ENCODE results near the gene SCAMP1. TPM values are rescaled to one million over a fixed set of nuclear protein-coding genes. Genes with fewer than 3 reads are reported as not detected.
"Not testable (repeated sequence)": the region's sequence is repeated elsewhere in the genome, so short reads cannot be mapped to it uniquely, and the experiment has no call there.

Gene SCAMP1
- total and polyA plus RNA-seq, 5 donors, result 14.6 to 44.1 (median 40.1) TPM

DNA sequence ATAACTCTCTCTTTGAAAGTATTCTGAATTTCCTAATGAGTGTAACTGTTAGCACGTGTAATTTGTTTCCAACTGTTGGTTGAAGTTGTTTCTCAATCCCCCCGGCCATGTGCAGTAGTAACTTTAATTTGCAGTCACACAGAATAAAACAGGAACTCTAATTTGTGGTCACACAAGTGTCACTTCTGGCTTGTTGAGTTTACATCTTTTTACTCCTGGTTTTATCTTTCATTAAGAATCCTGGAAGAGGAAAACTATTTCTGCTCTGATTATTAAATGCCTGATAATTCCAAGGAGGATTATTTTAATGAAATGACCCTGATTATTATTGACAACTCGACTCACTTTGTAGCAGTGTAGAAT lies 1.2 kb downstream of the SCAMP1 start:
- DNase-seq, result no peak
- Histone ChIP-seq H3K27ac (ENCODE audit: low read length) (no peak overlapping the region), H3K4me3 (ENCODE audit: low read length) (peak overlapping the region; percentile 56), H3K4me1 (ENCODE audit: control insufficient read depth, insufficient read depth, low read length) (no peaks in the 10 kb centered on the region), H3K27me3 (ENCODE audit: control insufficient read depth, insufficient read depth) (no peaks in the 10 kb centered on the region), H3K9me3 (ENCODE audit: control insufficient read depth, low read length) (no peaks in the 10 kb centered on the region)
- no peak for ATAC-seq
- WGBS, result 11% methylated on average over 3 of the region's 3 CpGs
- intact Hi-C loops (cut with DNase I), result loop anchor here in 1 of 4 donors (5.0 kb wide), 1 partner anchor 69 kb away; the partner anchor contains the start of gene AP3B1

DNA sequence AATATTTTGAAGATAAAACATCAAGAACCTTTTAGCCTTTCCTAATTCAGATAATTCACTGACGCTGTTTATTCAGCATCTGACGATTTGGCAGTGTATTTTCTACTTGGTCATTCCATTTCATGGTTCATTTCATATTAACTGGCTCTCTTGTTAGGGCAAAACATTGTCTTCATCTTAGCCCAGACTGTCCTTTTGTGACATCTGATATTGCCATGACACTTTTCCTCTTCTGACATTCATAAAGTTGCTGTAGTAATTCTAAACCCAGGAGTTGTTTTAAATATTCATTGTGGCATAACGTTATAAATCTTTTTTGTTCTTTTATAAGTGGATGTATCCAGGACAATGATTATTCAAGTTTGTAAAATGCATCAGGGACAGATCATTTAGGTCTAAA lies 1.8 kb downstream of the SCAMP1 start:
- Histone ChIP-seq H3K27me3 (ENCODE audit: control insufficient read depth, insufficient read depth) (no peaks in the 10 kb centered on the region), H3K27ac (ENCODE audit: low read length) (no peak overlapping the region), H3K4me1 (ENCODE audit: control insufficient read depth, insufficient read depth, low read length) (no peaks in the 10 kb centered on the region), H3K9me3 (ENCODE audit: control insufficient read depth, low read length) (no peaks in the 10 kb centered on the region), H3K4me3 (ENCODE audit: low read length) (no peak overlapping the region)
- DNase-seq, result no peak
- WGBS, result 49% methylated on average over 3 of the region's 3 CpGs
- ATAC-seq, result no peak
- intact Hi-C loops (cut with DNase I), result loop anchor here in 1 of 4 donors (5.0 kb wide), 1 partner anchor 70 kb away; the partner anchor contains the start of gene AP3B1

DNA sequence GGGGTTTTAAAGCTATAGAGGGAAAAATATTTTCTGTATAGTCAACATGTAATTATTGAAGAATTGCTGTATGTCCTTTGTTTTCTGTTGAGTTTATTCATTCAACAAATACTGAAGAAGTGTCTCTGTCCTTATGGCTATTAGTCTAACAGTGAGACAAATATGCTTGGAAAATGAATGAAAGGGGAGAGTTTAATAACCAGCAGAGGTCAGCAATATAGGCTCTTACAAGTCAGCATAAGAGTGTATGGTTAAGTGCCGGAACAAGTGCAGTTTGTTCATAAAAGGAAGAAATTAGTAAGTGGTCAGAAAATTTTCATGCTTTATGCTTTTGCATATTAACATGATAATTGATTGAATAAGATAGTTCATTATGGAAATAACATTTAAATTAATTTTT lies 3.6 kb downstream of the SCAMP1 start:
- Histone ChIP-seq H3K9me3 (ENCODE audit: control insufficient read depth, low read length) (no peaks in the 10 kb centered on the region), H3K27ac (ENCODE audit: low read length) (no peak overlapping the region), H3K27me3 (ENCODE audit: control insufficient read depth, insufficient read depth) (no peaks in the 10 kb centered on the region), H3K4me1 (ENCODE audit: control insufficient read depth, insufficient read depth, low read length) (no peaks in the 10 kb centered on the region), H3K4me3 (ENCODE audit: low read length) (no peak overlapping the region)
- DNase-seq (no peak), ATAC-seq (no peak)
- 91% methylated on average over 1 of the region's 1 CpG for WGBS
- intact Hi-C loops (cut with DNase I), result loop anchor here in 1 of 4 donors (5.0 kb wide), 1 partner anchor 72 kb away; the partner anchor contains the start of gene AP3B1

DNA sequence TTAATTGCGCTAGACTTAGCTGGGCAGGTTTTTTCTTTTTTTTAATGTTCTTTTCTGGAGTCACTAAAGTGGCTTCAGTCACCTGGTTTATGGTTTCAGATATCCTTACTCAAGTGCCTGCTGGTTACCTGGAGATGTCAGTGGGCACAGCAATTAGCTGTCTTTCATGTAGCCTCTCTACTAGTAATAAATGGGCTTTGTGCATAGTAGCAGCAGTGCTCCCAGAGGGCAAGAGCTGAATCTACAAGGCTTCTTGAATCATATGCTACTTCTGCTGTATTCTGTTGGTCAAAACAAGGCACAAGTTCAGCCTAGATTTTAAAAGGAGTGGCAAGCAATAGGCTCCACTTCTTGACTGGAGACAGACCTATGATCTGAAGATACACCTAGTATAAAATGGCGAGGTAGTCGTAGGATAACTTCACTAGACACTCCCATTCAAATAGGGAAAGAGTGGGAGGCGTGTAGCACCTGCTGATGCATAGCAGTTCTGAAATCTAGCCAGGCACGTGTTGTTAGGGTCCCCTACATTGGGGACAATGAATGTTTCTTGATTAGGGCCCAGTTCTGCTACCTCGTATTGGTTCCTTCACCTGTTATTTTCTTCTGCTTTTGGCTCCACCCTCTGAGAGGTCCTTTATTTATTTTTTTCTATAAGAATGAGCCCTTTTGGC lies 7.0 kb downstream of the SCAMP1 start:
- intact Hi-C loops (cut with DNase I), result no loop called here
- Histone ChIP-seq H3K9me3 (ENCODE audit: control insufficient read depth, low read length) (no peaks in the 10 kb centered on the region), H3K27ac (ENCODE audit: low read length) (no peak overlapping the region), H3K4me1 (ENCODE audit: control insufficient read depth, insufficient read depth, low read length) (peaks cover 1% of the 10 kb centered on the region), H3K4me3 (ENCODE audit: low read length) (no peak overlapping the region), H3K27me3 (ENCODE audit: control insufficient read depth, insufficient read depth) (no peaks in the 10 kb centered on the region)
- no peak for ATAC-seq
- no peak for DNase-seq
- WGBS, result 89% methylated on average over 6 of the region's 6 CpGs

DNA sequence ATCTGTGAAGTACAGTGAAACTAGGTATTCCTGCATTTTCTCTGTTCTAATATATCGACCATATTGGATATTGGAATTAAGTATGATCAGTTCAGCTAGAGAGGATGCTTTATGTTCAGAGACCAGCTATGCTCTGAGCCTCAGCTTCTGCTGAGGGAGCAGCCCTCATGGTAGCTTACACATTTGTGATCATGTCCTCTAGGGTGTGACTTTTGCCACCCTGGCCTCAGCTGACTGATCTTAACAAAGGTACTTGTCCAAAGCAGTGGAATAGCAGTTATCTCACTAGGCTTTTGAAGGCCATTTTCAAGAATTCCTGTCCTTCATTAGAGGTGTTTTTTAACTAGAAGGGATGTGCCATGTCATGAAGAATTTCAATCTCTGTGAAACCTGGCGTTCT lies 9.3 kb downstream of the SCAMP1 start:
- intact Hi-C loops (cut with DNase I), result no loop called here
- ATAC-seq, result no peak
- WGBS, result 94% methylated on average over 2 of the region's 2 CpGs
- no peak overlapping the region for H3K4me3 ChIP-seq (ENCODE audit: low read length)
- DNase-seq, result no peak
- no peak overlapping the region for H3K27ac ChIP-seq (ENCODE audit: low read length)
- H3K27me3 ChIP-seq (ENCODE audit: control insufficient read depth, insufficient read depth), result no peaks in the 10 kb centered on the region
- H3K9me3 ChIP-seq (ENCODE audit: control insufficient read depth, low read length), result no peaks in the 10 kb centered on the region
- H3K4me1 ChIP-seq (ENCODE audit: control insufficient read depth, insufficient read depth, low read length), result peaks cover 1% of the 10 kb centered on the region

DNA sequence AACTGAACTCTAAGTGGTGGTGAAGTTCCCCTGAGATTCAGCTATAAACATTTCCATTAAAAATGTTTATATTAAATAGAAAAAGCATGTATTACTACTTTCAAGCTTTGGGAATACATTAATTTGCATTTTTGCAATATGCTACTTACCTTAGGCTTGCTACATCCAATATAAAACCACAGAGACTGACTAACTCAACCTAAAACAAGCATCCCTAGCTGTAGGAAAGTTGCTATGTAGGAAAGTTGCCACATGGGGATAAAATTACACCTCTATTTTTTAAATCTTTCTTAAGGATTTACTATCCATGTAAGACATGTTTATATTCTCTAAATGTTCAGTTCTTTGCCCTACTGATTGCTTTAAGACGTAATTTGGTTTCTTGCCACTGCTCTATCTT lies 12.8 kb downstream of the SCAMP1 start:
- H3K27me3 ChIP-seq (ENCODE audit: control insufficient read depth, insufficient read depth), result no peaks in the 10 kb centered on the region
- H3K9me3 ChIP-seq (ENCODE audit: control insufficient read depth, low read length), result no peaks in the 10 kb centered on the region
- H3K4me3 ChIP-seq (ENCODE audit: low read length), result no peak overlapping the region
- peaks cover 5% of the 10 kb centered on the region for H3K4me1 ChIP-seq (ENCODE audit: control insufficient read depth, insufficient read depth, low read length)
- DNase-seq, result no peak
- H3K27ac ChIP-seq (ENCODE audit: low read length), result no peak overlapping the region
- 83% methylated on average over 1 of the region's 1 CpG for WGBS
- ATAC-seq, result no peak
- intact Hi-C loops (cut with DNase I), result no loop called here

DNA sequence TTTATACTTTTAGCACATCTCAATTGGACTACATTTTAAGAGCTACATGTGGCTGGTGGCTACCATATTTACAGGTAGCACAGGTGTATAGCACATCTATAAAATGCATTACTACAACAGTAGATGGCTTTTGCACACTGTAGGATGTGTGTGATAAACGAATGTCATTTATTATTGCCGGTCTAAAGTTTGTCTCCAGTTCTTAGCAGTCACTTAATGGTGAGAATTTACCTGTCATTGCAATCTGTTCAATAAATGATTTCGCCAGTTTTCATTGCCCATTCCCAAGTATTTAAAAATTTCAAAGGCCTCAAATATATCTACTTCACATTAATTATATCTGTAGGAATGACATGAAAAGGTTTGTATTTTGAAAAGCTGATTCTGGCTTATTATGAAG lies 15.9 kb downstream of the SCAMP1 start:
- no peak overlapping the region for H3K27ac ChIP-seq (ENCODE audit: low read length)
- no peak overlapping the region for H3K4me3 ChIP-seq (ENCODE audit: low read length)
- no peaks in the 10 kb centered on the region for H3K9me3 ChIP-seq (ENCODE audit: control insufficient read depth, low read length)
- intact Hi-C loops (cut with DNase I), result no loop called here
- 92% methylated on average over 3 of the region's 3 CpGs for WGBS
- no peak for DNase-seq
- ATAC-seq, result no peak
- no peaks in the 10 kb centered on the region for H3K27me3 ChIP-seq (ENCODE audit: control insufficient read depth, insufficient read depth)
- H3K4me1 ChIP-seq (ENCODE audit: control insufficient read depth, insufficient read depth, low read length), result peaks cover 3% of the 10 kb centered on the region

DNA sequence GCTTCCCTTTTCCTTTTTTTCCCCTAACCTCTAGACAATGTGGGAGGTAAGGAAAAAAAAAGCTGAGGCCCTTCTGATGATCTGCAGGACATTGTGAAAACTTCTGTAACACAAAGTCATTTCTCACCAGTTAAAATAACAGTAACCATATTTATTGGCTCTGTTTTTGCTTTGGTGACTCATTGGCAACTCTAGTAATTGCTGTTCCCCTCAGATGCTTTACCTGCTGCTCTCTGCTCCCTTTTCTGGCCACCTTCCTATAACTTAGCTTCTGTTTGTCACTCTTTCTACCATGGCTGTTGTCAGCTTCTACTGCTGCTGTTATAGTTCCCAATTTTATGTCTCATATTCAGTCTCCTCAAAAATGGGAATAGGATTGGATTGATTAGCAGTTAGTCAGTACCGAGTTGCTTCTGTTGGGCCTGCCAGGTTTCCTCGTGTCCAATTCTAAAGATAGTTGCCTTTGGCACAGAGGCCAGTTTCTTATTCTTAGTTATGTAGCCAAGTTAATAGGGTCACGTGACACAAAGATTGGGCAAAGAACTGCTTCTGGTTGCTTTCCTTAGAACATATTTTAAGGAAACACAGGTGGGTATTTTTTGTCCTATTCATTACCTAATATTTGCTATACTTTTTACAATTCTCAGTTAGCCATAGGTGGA lies 16.8 kb downstream of the SCAMP1 start:
- H3K27me3 ChIP-seq (ENCODE audit: control insufficient read depth, insufficient read depth), result no peaks in the 10 kb centered on the region
- ATAC-seq (peak; percentile 69 to 77), DNase-seq (peak in 2 of 3 donors; percentile 15 to 54)
- 13% methylated on average over 3 of the region's 3 CpGs for WGBS
- H3K27ac ChIP-seq (ENCODE audit: low read length), result no peak overlapping the region
- no peak overlapping the region for H3K4me3 ChIP-seq (ENCODE audit: low read length)
- H3K4me1 ChIP-seq (ENCODE audit: control insufficient read depth, insufficient read depth, low read length), result peaks cover 3% of the 10 kb centered on the region
- intact Hi-C loops (cut with DNase I), result no loop called here
- H3K9me3 ChIP-seq (ENCODE audit: control insufficient read depth, low read length), result no peaks in the 10 kb centered on the region

DNA sequence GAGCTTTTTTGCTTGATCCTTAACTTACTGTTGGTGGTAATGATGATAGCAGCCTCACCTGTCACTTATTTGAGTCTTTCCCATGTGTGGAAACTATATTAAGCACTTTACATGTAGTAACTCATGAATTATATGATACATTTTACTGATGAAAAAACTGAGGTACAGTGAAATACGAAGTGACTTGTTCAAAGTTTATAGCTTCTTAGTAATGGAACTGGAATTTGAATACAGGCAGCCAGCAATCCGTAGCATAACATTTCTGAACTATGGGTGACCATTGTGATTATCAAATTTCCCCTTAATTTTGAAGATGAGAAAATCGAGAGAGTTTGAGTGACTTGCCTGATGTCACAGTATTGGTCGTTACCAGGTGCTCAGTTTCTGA lies 17.3 kb downstream of the SCAMP1 start:
- DNase-seq, result no peak
- WGBS, result 88% methylated on average over 4 of the region's 4 CpGs
- Histone ChIP-seq H3K27me3 (ENCODE audit: control insufficient read depth, insufficient read depth) (no peaks in the 10 kb centered on the region), H3K27ac (ENCODE audit: low read length) (no peak overlapping the region), H3K4me1 (ENCODE audit: control insufficient read depth, insufficient read depth, low read length) (peaks cover 3% of the 10 kb centered on the region), H3K4me3 (ENCODE audit: low read length) (no peak overlapping the region), H3K9me3 (ENCODE audit: control insufficient read depth, low read length) (no peaks in the 10 kb centered on the region)
- ATAC-seq, result no peak
- intact Hi-C loops (cut with DNase I), result no loop called here

DNA sequence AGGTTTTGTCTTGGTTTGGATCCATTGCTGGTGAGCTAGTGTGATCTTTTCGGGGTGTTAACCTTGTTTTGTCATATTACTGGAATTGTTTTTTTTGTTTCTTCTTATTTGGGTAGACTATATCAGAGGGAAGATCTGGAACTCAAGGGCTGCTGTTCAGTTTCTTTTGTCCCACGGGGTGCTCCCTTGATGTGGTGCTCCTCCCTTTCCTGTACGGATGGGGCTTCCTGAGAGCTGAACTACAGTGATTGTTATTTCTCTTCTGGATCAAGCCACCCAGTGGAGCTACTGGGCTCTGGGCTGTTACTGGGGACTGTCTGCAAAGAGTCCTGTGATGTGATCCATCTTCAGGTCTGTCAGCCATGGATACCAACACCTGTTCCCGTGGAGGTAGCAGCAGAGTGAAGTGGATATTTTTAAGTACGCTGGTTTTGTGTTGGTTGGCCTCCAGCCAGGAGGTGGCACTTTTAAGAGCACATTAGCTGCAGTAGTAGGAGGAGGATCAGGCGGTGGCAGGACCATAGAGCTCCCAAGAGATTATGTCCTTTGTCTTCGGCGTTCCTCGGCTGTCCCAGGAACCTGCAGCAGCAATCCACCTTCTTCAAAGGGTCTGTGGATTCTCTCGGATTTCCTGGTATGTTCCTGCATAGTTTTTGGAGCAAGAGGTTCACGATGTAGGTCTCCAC lies 27.2 kb downstream of the SCAMP1 start:
- H3K27me3 ChIP-seq (ENCODE audit: control insufficient read depth, insufficient read depth), result no peaks in the 10 kb centered on the region
- no peak overlapping the region for H3K27ac ChIP-seq (ENCODE audit: low read length)
- no peak overlapping the region for H3K4me3 ChIP-seq (ENCODE audit: low read length)
- peak in 1 of 3 donors; percentile 21 for DNase-seq
- intact Hi-C loops (cut with DNase I), result no loop called here
- H3K4me1 ChIP-seq (ENCODE audit: control insufficient read depth, insufficient read depth, low read length), result no peaks in the 10 kb centered on the region
- ATAC-seq, result peak in 1 of 2 donors; percentile 64
- WGBS, result 75% methylated on average over 11 of the region's 11 CpGs
- no peaks in the 10 kb centered on the region for H3K9me3 ChIP-seq (ENCODE audit: control insufficient read depth, low read length)

DNA sequence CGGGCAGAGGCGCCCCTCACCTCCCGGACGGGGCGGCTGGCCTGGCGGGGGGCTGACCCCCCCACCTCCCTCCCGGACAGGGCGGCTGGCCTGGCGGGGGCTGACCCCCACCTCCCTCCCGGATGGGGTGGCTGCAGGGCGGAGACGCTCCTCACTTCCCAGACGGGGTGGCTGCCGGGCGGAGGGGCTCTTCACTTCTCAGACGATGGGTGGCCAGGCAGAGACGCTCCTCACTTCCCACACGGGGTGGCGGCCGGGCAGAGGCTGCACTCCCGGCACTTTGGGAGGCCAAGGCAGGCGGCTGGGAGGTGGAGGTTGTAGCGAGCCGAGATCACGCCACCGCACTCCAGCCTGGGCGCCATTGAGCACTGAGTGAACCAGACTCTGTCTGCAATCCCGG lies 30.9 kb downstream of the SCAMP1 start:
- H3K27me3 ChIP-seq (ENCODE audit: control insufficient read depth, insufficient read depth); H3K9me3 ChIP-seq (ENCODE audit: control insufficient read depth, low read length); H3K4me1 ChIP-seq (ENCODE audit: control insufficient read depth, insufficient read depth, low read length); DNase-seq; H3K27ac ChIP-seq (ENCODE audit: low read length); intact Hi-C loops (cut with DNase I); H3K4me3 ChIP-seq (ENCODE audit: low read length); ATAC-seq: not testable (repeated sequence)
- 99% methylated on average over 25 of the region's 28 CpGs for WGBS

Measured in right cardiac atrium (tissue), 5 donors.